ENCODE results near the gene POM121.
"Not testable (repeated sequence)": the region's sequence is repeated elsewhere in the genome, so short reads cannot be mapped to it uniquely, and the experiment has no call there.

Gene POM121

GRCh38 chr7:72924733-72925545 is at the start of gene POM121:
Gene POM121, plus strand, starts transcription at chr7:72925095. Its CDS starts 27 bp downstream, at chr7:72925122.
- peak; percentile 90 for DNase-seq (ENCODE audit: low spot score)

DNA sequence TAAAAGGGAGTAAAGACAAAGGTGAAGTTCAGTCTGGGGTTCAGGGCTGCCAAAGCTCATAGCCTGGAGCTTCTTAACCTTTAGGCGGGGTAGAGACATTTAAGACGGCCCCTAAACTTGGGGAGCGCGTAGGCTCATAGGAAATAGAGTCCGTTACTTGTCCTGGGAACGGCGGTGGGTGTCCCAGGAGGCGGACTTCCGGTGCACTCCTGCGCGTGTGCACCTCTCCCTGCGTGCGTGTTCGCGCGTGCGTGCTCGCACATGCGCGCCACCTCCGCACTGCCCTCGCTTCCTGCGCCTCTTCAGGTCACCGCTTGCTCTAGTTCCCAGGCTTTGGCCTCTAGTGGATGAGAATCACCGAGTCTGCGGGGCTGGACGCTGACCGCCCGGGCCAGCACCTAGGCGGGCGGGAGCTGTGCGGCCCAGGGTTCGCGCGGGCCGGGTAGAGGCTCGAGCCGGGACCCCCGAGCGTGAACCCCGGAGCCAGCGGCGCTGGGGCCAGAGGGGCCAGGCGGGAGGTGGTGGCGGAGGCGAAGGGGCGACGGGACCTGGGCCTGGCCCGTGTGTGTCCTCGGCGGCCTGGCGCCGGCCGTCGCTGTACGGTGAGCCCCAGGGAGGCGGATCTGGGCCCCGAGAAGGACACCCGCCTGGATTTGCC is 45.7 kb upstream of the POM121 start:
- peak; percentile 88 for DNase-seq (ENCODE audit: low spot score)

GRCh38 chr7:72879737-72880215 is 45.1 kb upstream of the POM121 start:
- peak; percentile 71 for DNase-seq (ENCODE audit: low spot score)

DNA sequence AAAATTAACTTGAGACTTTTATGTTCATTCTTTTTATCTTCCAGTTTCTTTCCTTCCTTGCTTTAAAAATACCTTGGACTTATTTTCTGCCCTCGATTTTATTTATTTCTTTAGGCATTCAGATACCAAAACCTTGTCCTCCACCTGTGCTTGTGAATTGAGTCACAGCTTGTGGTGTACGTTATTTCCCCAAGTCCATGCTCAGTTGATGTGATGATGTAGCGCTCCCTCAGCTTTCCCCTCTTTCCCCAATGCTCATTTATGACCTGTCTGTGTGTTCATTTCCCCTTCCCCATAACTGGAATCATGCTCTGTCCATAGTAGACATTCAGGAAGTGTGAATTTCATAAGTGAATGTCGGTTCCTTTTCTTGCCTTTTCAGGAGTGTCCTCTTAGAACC is 33.1 kb upstream of the POM121 start:
- not testable (repeated sequence) for DNase-seq (ENCODE audit: low spot score)

DNA sequence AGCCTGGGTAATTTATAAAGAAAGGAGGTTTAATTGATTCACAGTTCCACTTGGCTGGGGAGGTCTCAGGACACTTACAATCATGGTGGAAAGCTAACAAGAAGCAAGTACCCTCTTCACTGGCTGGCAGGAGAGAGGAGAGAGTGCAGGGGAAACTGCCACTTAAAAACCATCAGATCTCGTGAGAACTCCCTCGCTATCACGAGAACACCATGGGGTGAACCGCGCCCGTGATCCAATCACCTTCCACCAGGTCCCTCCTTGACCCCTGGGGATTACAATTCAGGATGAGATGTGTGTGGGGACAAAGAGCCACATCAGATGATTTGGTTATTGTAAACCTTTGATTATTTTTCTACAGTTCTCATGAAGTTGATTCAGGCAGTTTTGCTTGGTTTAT is 20.2 kb upstream of the POM121 start:
- DNase-seq (ENCODE audit: low spot score), result not testable (repeated sequence)

DNA sequence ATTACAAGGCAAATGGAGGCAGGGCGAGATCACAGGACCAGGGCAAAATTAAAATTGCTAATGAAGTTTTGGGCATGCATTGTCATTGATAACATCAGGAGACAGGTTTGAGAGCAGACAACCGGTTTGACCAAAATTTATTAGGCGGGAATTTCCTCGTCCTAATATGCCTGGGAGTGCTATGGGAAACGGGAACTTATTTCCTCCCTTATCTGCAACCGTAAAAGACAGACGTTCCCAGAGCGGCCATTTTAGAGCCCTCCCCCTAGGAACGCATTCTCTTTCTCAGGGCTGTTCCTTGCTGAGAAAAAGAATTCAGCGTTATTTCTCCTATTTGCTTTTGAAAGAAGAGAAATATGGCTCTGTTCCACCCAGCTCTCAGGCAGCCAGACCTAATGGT is 16.5 kb upstream of the POM121 start:
- not testable (repeated sequence) for DNase-seq (ENCODE audit: low spot score)

DNA sequence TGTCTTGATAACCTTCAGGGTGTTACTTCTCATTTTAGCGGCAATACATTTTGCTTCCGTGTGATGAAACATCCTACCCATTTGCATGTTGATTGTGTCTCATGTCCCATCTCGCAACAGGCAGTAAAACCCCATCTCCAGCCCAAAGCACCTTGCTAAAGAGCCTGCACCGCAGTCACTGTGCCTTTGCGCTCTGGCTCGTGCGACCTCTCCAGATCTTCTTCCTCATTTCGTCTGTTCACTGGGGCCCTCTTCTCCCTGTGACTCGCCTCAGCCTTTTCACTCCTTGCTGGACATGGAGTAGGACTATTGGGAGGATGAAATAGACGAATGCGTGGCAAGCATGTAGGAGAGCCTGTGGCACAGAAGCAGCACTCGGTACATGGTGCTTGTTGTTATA is 13.5 kb upstream of the POM121 start:
- DNase-seq (ENCODE audit: low spot score), result not testable (repeated sequence)

DNA sequence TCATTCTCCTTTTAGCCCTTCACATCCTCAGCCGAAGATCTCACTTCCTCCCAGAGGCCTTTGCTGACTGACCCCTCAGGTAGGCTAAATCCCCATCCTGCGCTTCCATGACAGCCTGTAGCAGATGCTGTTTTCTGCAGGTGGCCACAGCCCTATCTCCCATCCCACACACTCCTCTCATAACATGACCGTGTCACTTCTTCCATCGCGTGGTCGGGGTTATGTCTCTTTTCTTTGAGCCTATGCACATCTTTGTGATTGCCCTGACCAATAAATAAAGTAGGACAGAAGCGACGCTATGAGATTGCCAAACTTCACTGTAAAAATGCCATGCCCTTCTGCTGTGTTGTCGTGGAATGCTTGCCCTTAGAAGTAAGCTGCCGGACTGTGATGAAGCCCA is 11.1 kb upstream of the POM121 start:
- not testable (repeated sequence) for DNase-seq (ENCODE audit: low spot score)

GRCh38 chr7:72914756-72915525 is 10.0 kb upstream of the POM121 start:
- peak; percentile 32 for DNase-seq (ENCODE audit: low spot score)

DNA sequence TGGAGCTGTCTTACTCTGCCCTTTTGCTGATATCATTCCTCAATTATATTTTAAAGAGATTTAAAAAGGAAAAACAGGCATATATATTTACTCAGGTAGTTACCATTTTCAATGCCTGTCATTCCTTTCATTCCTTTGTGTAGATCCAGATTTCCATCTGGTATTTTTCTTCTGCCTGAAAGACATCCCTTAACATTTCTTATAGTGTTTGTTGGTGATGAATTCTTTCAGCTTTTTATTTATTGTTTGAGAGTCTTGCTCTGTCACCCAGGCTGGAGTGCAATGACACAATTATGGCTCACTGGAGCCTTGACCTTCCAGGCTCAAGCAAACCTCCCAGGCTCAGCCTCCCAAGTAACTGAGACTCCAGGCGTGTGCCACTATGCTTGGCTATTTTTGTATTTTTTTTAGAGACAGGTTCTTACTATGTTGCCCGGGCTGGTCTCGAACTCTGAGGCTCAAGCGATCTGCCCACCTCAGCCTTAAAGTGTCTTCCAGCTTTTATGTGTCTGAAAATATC is 5.6 kb upstream of the POM121 start:
- DNase-seq (ENCODE audit: low spot score), result no peak

- no peak for DNase-seq (ENCODE audit: low spot score)
These were observed 536 bp upstream of the POM121 start for GRCh38 chr7:72924386-72924732.

GRCh38 chr7:72925546-72926120 is 738 bp downstream of the POM121 start:
- no peak for DNase-seq (ENCODE audit: low spot score)

GRCh38 chr7:72927791-72928190 is 2.9 kb downstream of the POM121 start:
- not testable (repeated sequence) for DNase-seq (ENCODE audit: low spot score)

- not testable (repeated sequence) for DNase-seq (ENCODE audit: low spot score)
These were observed 3.3 kb downstream of the POM121 start for GRCh38 chr7:72928216-72928615.

DNA sequence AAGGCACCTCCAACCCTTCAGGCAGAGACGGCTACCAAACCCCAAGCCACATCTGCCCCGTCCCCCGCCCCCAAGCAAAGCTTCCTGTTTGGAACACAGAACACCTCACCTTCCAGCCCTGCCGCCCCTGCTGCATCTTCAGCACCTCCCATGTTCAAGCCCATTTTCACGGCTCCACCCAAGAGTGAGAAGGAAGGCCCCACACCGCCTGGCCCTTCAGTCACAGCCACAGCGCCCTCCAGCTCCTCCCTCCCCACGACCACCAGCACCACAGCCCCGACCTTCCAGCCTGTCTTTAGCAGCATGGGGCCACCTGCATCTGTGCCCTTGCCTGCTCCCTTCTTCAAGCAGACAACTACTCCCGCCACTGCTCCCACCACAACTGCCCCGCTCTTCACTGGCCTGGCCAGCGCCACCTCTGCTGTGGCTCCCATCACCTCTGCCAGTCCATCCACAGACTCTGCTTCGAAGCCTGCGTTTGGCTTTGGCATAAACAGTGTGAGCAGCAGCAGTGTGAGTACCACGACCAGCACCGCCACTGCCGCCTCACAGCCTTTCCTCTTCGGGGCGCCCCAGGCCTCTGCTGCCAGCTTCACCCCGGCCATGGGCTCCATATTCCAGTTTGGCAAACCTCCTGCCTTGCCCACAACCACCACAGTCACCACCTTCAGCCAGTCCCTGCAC is 17.3 kb downstream of the POM121 start:
- not testable (repeated sequence) for DNase-seq (ENCODE audit: low spot score)

- DNase-seq (ENCODE audit: low spot score), result not testable (repeated sequence)
These were observed 18.1 kb downstream of the POM121 start for GRCh38 chr7:72942956-72943355.

DNA sequence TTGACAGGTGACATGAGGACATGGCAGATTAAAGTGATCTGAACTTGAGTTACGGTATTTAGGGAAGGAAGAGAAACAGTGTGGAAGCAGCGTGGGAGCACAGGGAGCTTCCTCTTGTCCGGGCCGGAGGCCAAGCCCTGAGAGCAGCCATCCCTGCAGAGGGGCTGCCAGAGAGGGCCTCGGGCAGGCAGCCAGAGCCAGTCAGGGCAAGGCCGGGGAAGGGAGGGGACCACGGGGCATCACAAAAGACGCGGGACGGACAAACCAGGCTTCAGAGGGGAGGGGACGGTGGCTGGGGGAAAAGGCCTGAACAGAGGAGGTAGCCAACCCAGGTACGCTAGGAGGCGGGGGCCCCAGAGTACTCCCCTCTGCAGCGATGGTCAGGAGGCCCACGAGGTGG is 20.0 kb downstream of the POM121 start:
- DNase-seq (ENCODE audit: low spot score), result not testable (repeated sequence)

GRCh38 chr7:72945597-72945996 is 20.7 kb downstream of the POM121 start:
- not testable (repeated sequence) for DNase-seq (ENCODE audit: low spot score)

GRCh38 chr7:72946130-72946745 is 21.3 kb downstream of the POM121 start:
- DNase-seq (ENCODE audit: low spot score), result not testable (repeated sequence)

- not testable (repeated sequence) for DNase-seq (ENCODE audit: low spot score)
These were observed 23.8 kb downstream of the POM121 start for GRCh38 chr7:72948714-72949113.

GRCh38 chr7:72949276-72949675 is 24.4 kb downstream of the POM121 start:
- DNase-seq (ENCODE audit: low spot score), result not testable (repeated sequence)
